Left forelimb (tissue), 1 donor: ENCODE results near the gene DCTN3.
A peak's percentile ranks its signal among the peaks of the same experiment; 100 is the strongest.

Experiments used
- DNase-seq: peaks from one replicate; pipeline ENCODE4 v3.0.0-alpha.2; 2018; ENCODE audit warnings: low spot score

The DCTN3 gene

GRCh38 chr9:34620061-34620994, at the start of gene DCTN3:
Gene DCTN3 (minus strand): TSS chr9:34620495. CDS start chr9:34620464, 31 bp downstream.
- peak; percentile 92 for DNase-seq

DNA sequence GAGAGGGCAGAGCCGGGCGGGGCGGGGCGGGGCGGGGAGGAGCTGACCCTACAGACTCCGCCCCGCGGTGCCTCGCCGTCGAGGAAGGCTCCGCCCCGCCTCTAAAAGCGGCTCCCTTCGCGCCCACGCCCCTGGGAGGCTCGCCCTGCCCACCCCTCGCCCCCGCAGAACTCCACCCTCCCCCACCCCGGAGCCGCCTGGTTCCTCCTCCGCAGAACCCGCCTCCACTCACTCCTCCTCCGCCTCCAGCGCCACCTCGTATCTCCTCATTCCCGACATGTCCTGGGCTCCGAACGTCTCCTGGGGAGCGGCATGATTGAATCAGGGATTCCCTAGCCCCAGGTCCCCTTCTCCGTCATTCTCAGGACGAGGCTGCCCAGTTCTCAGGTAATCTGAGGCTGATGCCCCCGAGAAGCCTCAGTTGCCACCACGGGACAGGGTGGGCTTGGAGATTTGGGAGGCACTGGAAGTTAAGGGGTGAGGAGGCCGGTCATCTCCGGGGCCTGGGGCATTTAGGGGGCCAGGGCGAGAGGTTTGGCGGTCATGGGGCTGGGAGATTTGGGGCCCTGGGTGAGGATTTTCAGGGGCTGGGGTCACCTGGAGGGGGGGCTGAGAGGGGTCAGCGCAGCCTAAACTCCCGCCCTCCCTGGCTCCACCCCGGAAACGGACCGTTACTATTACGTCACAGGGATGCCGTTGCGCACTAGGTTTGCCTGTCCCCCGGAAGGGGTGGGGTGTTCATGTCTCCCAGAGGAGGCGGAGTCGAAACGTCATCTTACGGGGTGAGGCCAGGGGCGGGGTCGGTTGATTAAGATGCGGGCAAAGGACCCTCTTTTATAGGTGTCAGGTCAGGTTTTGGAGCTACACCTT, 45.3 kb upstream of the DCTN3 start:
- DNase-seq, result peak; percentile 94

- DNase-seq, result no peak
These were observed 44.7 kb upstream of the DCTN3 start for GRCh38 chr9:34665067-34665380.

GRCh38 chr9:34664281-34665066, 44.2 kb upstream of the DCTN3 start:
- DNase-seq, result peak; percentile 74

DNA sequence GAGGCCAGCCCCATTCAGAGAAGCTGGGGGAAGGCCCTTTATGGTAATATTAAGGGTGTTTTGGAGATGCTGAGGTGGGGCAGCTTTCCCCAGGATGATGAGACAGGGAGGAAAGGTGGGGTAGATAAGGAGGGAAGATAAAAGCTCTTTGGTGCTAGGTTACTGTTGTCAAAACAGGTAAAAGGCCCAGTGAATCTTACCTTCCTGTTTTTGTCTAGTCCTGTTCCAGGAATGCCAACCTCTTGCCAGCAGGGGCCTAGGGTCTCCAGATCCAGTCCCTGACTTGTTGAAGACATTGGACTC, 43.0 kb upstream of the DCTN3 start:
- DNase-seq, result no peak

- DNase-seq, result no peak
These were observed 42.4 kb upstream of the DCTN3 start, which contains the start of gene CCL27 for GRCh38 chr9:34662526-34663302. Gene CCL27 (minus strand): TSS chr9:34662657. CDS start chr9:34662633, 24 bp downstream.

DNA sequence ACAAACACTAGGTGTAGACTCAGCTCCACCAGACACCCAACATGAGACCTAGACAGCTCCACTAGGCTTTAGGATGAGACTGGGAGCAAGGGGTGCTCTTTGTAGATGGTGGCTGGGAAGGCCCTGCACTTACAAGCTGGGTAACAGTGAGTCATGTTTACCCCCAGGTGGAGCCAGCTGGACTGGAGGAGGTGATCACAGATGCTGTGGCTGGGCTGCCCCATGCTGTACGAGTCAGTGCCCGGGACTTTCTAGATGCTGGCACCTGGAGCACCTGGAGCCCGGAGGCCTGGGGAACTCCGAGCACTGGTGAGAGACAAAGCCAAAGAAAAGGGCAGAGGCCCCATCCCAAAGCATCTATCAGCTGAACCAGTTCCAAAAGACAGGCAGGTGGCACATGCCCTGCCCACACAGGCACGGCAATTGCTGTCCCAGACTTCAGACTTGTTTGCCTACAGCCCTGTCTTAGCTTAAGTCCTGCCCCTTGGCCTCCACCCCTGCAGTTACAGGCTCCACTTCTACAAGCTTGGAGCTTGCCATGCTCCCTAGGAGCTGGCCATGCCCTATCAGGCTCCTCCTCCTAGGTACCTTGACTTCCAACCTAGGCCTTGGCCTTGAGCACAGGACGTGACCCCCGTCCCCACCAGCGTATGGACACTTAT, 39.4 kb upstream of the DCTN3 start:
- DNase-seq, result no peak

DNA sequence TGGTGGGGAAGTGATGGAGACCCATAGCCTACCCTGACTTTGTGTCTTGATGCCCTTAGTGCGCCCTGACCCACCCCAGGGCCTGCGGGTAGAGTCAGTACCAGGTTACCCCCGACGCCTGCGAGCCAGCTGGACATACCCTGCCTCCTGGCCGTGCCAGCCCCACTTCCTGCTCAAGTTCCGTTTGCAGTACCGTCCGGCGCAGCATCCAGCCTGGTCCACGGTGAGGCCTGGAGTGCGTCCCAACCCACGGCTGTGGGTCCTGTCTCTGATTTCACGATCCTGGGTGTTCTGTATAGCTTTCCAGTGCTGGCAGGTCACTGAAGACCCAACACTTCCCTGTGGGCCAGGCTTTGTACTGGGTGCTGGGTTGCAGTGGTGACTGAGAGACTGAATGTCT, 38.2 kb upstream of the DCTN3 start:
- DNase-seq, result no peak

DNA sequence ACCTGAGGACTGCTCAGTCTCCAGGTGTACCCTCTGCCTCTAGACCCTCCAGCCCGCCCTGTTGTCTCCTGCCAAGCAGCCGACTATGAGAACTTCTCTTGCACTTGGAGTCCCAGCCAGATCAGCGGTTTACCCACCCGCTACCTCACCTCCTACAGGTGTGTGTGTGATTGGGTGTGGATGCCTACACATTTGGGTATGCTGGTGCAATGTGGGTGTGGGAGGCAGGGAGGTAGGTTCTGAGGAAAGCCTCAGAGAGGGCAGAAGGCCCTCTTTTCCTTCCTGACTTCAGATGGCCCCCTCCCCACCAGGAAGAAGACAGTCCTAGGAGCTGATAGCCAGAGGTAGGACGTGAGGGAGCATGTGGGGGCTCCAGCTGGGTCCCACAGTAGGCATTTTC, 36.7 kb upstream of the DCTN3 start:
- DNase-seq, result no peak

DNA sequence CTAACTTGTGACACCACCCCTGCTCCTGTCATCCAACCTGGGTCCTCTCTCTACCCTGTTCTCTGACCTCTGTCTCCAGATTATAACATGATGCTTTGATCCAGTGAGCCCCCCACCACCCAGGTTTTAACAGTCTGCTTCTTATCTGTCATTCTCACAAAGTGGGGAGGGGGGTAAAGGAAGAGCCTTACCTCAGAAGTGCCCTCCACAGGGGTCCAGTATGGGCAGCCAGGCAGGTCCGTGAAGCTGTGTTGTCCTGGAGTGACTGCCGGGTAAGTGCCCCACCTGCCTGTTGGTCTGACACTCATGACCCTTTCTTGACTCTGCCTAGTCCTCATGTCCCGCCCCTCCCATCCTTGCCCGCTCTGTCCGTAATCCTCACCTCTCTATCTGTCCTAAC, 35.1 kb upstream of the DCTN3 start:
- no peak for DNase-seq

GRCh38 chr9:34654323-34655051, 34.2 kb upstream of the DCTN3 start:
- peak; percentile 88 for DNase-seq

DNA sequence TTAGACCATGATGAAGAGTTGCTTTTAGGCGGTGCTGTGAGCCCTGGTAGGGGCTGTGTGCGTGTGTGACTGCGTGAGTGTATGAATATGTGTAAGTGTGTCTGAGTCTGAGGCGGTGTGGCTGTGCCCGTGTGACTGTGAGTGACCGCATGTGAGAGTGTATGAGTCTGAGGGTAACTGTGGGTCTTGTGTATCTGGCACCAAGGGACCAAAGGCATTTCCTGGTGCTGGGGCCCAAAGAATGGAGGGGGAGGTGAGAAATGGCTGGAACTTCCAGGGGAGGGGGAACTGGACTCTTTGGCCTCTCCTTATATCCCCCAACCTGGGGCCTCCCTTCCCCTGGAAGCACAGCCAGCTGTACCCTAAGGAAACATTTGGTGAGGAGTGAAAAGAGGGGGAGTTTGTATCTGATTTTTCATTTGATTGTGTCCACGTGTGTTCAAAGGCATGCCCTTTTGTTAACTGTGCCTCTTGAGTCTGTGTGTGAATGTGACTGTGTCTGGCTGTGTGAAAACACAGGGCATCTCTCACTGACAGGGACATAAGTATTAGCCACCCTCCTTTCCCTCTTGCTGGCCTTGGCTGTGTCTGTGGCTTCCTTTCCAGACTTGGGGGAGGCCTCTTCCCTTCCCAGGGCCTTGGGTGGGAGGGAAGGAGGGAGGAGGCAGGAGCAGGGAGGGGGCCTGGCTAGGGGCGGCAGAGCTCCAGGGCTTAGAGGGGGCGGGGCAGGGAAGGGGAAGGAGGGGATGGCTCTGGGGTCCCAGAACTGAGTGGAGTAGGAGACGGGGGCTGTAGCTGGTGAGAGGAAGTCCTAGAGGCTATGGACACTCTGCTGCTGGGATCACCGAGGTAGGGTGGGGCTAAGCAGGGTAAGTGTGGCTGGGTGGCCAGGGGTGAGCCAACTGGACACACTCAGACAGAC, 33.1 kb upstream of the DCTN3 start:
- DNase-seq, result peak; percentile 87

DNA sequence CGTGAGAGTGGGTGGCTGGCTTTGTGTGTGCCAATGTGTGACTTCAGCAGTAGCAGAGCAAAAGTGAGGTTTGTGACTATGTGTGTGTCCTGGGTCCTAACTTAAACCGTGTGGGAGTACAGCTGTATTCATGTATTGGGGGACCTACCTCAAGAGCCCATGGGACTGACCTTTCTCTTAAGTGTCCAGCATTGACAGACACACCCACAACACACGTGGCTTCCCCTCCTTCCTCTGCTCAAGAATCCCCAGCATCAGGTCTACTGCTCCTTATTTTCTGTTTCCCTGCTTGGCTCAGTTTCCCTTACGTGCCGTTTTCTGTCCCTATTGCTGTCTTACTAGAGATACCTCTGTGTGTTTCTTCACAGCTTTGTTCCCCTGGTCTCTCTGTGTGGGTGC, 32.3 kb upstream of the DCTN3 start:
- DNase-seq, result no peak

GRCh38 chr9:34651876-34652601, 31.7 kb upstream of the DCTN3 start, which contains the start of gene IL11RA:
Gene IL11RA (plus strand): TSS chr9:34652185. CDS start chr9:34655218, 3,033 bp downstream.
- peak; percentile 89 for DNase-seq

DNA sequence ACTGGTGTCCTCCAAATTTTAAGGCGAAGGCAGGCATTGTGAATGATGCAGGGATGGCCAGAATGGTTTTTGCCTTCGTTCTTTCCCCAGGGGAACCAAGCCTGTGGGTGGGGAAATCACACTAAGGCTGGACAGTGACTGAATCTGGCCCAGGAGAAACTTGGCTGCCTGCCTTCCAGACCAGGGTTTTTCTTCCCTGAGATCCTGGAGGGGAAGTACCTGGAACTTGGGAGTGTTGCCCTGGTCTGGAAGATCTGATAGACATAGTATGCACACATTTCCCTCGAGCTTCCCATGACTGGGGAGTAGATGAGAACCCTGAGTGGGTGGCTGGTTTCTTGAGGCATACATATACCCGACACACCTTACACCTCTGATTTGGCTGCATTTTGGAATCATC, 31.0 kb upstream of the DCTN3 start:
- DNase-seq, result no peak

DNA sequence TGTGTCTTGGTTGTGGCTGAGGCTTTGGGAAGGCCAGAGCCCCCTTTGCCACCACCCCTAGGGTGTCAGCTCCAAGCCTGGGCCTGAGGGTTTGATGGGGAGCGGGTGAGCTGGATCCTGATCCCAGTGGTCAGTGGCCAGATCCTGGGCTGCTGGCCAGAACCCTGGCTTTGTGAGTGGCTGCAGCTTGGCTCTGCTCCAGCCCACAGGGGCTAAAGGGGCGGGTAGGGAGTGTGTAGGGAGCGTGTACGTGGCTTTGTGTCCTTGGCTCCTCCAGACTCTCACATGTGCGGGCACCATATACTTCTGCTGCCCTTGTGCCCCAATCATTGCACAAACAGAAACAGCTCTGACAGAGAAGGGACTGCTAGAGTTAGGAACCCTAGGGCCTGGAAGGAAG, 30.5 kb upstream of the DCTN3 start:
- DNase-seq, result no peak

- no peak for DNase-seq
These were observed 28.4 kb upstream of the DCTN3 start for GRCh38 chr9:34648673-34649072.

DNA sequence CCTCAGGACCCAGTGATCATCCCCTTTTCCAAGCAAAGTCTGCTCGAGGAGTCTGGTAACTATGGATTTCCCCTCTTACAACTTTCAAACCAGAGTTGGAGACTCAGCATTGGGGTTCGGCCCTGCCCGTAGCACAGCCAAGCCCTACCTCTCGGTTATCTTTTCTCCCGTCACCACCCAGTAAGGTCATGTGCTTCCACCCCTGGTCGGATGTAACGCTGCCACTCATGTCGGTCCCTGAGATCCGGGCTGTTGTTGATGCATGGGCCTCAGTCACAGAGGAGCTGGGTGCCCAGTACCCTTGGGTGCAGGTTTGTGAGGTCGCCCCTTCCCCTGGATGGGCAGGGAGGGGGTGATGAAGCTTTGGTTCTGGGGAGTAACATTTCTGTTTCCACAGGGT, 27.4 kb upstream of the DCTN3 start:
- DNase-seq, result no peak

GRCh38 chr9:34647084-34647403, 26.7 kb upstream of the DCTN3 start:
- no peak for DNase-seq
